ENCODE results near the gene MED27.

MED27 gene

GRCh38 chr9:132040808-132041207, 38.9 kb downstream of the MED27 start:
- DNase-seq = no peak

GRCh38 chr9:132040246-132040645, 39.4 kb downstream of the MED27 start:
- DNase-seq = no peak

GRCh38 chr9:132039284-132039683, 40.4 kb downstream of the MED27 start:
- DNase-seq = no peak

- no peak for DNase-seq
Measured at GRCh38 chr9:132037458-132037857, 42.2 kb downstream of the MED27 start.

- DNase-seq = no peak
Measured at GRCh38 chr9:132036521-132036920, 43.1 kb downstream of the MED27 start.

- DNase-seq = no peak
Measured at GRCh38 chr9:132035679-132036078, 44.0 kb downstream of the MED27 start.

- DNase-seq = no peak
Measured at GRCh38 chr9:132032238-132032950, 47.3 kb downstream of the MED27 start.

- no peak for DNase-seq
Measured at GRCh38 chr9:132031467-132032237, 48.0 kb downstream of the MED27 start.

GRCh38 chr9:132030626-132031325, 48.9 kb downstream of the MED27 start:
- no peak for DNase-seq

GRCh38 chr9:132027752-132028663, 51.7 kb downstream of the MED27 start:
- DNase-seq = no peak

- no peak for DNase-seq
Measured at GRCh38 chr9:132026932-132027585, 52.6 kb downstream of the MED27 start.

- no peak for DNase-seq
Measured at GRCh38 chr9:132025766-132026165, 53.9 kb downstream of the MED27 start.

GRCh38 chr9:132024589-132024988, 55.1 kb downstream of the MED27 start:
- DNase-seq = no peak

- DNase-seq = no peak
Measured at GRCh38 chr9:132023419-132024180, 56.1 kb downstream of the MED27 start.

GRCh38 chr9:132020820-132021510, 58.7 kb downstream of the MED27 start:
- DNase-seq = no peak

GRCh38 chr9:132020272-132020671, 59.4 kb downstream of the MED27 start:
- no peak for DNase-seq

- DNase-seq = no peak
Measured at GRCh38 chr9:132019702-132020101, 60.0 kb downstream of the MED27 start.

- DNase-seq = no peak
Measured at GRCh38 chr9:132018957-132019405, 60.7 kb downstream of the MED27 start.

GRCh38 chr9:132016456-132016855, 63.2 kb downstream of the MED27 start:
- no peak for DNase-seq

GRCh38 chr9:132015866-132016265, 63.8 kb downstream of the MED27 start:
- no peak for DNase-seq
